Gastrocnemius medialis (tissue), 4 donors: Measurements from ENCODE around the gene PDE9A.

ENCODE experiments used
- POLR2A ChIP-seq, 2 donors: fragments of 450-650 bp; IDR thresholded peaks; one replicate each; pipeline ENCODE4 v1.6.1; 2017; ENCODE audit warnings: antibody characterized with exemption in 2 of 2, mild to moderate bottlenecking in 2 of 2, moderate library complexity in 2 of 2
- TF ChIP-seq, protein P1 (sequence below), 5 experiments: fragments of 450-650 bp in 3 of 5; fragments of 200-600 bp in 2 of 5; sonication (generic) in 2 of 5; IDR thresholded peaks in 4 of 5; conservative IDR thresholded peaks in 1 of 5; 1 replicate in 4 of 5; 2 replicates in 1 of 5; pipeline ENCODE4 v1.5.1; 2016 to 2019; ENCODE audit warnings: antibody characterized with exemption in 5 of 5, mild to moderate bottlenecking in 3 of 5, moderate library complexity in 3 of 5

- TF ChIP-seq, protein P1, sequence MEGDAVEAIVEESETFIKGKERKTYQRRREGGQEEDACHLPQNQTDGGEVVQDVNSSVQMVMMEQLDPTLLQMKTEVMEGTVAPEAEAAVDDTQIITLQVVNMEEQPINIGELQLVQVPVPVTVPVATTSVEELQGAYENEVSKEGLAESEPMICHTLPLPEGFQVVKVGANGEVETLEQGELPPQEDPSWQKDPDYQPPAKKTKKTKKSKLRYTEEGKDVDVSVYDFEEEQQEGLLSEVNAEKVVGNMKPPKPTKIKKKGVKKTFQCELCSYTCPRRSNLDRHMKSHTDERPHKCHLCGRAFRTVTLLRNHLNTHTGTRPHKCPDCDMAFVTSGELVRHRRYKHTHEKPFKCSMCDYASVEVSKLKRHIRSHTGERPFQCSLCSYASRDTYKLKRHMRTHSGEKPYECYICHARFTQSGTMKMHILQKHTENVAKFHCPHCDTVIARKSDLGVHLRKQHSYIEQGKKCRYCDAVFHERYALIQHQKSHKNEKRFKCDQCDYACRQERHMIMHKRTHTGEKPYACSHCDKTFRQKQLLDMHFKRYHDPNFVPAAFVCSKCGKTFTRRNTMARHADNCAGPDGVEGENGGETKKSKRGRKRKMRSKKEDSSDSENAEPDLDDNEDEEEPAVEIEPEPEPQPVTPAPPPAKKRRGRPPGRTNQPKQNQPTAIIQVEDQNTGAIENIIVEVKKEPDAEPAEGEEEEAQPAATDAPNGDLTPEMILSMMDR (IDR thresholded peaks at IDR 0.05 in 4 of 5, conservative IDR thresholded peaks at IDR 0.05 in 1 of 5), result no peak
- no peak for TF ChIP-seq POLR2A (IDR thresholded peaks at IDR 0.05)
Observed at GRCh38 chr21:42663200-42663750, 9.9 kb downstream of the PDE9A start.
